GM21515 (cell line): ENCODE data around the gene ANKRD44.

ENCODE experiments used
- ATAC-seq: cut with Tn5 transposase; IDR thresholded peaks from one replicate; pipeline ENCODE4 v1.9.1; 2021; ENCODE audit not compliant: unreplicated experiment

Gene ANKRD44

DNA sequence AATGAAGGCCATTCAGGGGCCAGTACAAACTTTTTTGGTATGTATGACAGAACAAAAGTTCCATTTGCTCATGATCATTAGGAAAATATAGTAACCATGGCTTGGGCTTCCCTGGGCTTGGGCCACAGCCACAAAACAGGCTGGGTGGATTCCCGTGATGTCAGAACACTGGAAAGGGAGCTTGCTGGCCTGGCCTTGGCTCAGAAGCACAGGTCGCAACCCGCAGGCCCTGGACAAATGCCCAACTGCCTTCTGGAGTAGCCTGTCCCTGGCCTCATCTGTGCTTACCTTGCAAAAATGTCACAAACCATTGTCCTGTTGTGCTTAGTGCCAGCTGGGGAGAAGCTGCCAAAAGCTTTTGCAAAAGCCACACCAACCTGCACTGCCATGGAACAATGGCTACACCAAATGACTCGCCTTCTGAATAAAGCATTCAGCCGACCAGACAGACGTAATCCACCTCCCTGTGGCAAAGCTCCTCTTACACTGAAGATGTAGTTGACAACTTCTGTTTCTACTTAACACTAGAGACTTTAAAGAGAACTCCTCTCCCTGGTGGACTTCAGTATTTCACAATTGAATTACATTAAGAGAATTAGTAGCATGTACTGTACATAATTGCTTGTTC is 125.5 kb downstream of the ANKRD44 start:
- no peak for ATAC-seq

- ATAC-seq = no peak
Measured at GRCh38 chr2:197183355-197183754, 127.2 kb downstream of the ANKRD44 start.

DNA sequence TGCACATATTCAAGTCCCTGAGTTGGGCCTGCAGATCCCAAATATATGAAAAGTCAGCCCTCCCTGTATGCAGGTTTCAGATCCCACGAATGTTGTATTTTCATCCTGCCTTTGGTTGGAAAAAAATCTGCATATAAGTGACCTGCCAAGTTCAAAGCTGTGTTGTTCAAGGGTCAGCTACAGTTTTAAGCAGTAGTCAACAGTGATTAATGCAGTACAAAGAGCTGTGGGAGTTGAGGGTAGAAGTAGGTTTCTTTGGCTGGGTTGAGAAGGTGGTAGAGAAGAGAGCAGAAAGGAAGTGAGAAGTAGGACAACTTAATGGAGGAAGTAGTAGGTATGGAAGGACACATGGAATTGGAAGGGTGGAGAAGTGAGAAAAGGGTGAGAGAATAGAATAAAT is 127.9 kb downstream of the ANKRD44 start:
- no peak for ATAC-seq

DNA sequence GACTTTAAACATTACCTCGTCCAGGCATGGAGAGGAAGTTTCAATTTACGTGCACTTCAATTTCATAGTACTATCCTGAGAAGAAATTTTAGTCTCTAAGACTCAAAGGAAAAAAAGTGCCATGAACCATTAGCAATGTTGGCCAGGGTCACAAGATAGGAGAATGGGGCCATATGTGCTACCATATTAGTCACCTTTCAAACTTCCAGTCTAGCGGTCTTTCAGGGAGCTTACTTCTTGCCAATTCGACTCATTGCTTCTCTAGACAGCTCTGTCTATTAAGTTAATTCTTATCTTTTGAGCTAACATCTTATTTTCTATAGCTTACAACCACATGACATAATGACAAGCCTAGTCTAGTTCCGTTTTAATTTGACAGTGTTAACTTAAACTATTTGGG is 129.1 kb downstream of the ANKRD44 start:
- no peak for ATAC-seq

DNA sequence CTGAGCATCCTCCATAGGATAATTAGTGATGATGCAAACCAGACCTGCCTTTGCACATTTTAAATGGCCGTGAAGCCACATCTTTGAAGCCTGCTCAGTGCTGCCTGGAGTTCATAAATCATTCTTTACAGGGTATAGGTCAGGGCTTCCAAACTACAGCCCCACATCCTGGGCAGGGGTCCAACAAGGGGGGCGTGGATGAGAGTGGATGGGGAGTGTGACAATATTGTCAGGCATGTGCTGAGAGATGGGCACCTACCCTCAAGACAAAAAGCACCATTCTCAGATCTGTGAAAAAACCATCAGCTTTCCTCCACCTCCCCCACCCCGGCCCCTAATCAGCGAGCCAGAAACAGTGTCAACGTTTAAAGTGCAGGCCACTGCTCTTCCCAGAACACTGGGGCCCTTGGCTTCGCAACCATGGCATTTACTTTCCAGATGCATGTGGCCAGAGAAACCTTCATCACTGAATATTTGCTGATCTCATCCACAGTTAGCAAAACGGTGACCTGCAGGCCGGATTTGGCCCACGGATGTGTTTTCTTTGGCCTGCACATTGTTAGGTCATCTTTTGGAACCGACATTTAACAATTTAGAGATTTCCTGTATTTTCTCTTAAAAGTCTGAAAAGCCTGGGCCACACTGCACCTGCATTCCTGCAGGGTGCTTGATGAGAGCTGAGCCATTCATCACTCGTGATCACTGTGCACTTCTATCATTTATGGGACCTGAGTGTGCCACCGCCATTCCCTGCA is 130.7 kb downstream of the ANKRD44 start:
- ATAC-seq = no peak

- ATAC-seq = no peak
Measured at GRCh38 chr2:197176522-197176921, 134.1 kb downstream of the ANKRD44 start.

DNA sequence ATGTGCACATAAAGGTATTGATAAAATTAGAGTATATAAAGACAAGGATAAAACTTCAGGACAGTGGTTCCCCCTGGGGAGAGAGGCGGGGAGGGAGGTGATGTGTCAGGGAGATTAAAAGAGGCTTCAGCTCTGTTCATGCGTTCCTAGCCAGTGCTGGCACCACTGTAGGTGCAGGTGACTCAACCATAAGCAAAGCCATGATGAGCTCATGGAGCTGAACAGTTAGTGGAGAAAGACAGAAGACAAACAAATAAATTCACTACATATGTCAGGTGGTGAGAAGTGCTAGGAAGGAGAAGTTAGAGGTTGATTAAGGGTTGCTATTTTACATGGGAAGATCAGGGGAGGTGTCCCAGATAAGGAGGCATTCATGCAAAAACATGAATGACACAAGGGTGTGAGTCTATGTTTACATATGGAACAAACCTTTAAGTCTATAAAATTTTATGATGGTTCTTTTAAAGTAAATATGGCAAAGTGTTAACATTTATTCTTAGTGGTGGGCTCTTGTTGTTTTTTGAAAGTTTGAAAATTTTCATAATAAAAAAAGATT is 136.0 kb downstream of the ANKRD44 start:
- ATAC-seq = no peak

- no peak for ATAC-seq
Measured at GRCh38 chr2:197171582-197171981, 139.0 kb downstream of the ANKRD44 start.

GRCh38 chr2:197170208-197170607 is 140.4 kb downstream of the ANKRD44 start:
- ATAC-seq = no peak

- ATAC-seq = peak; percentile 77
Measured at GRCh38 chr2:197168705-197169104, 141.9 kb downstream of the ANKRD44 start.

GRCh38 chr2:197167608-197168314 is 142.8 kb downstream of the ANKRD44 start:
- no peak for ATAC-seq

DNA sequence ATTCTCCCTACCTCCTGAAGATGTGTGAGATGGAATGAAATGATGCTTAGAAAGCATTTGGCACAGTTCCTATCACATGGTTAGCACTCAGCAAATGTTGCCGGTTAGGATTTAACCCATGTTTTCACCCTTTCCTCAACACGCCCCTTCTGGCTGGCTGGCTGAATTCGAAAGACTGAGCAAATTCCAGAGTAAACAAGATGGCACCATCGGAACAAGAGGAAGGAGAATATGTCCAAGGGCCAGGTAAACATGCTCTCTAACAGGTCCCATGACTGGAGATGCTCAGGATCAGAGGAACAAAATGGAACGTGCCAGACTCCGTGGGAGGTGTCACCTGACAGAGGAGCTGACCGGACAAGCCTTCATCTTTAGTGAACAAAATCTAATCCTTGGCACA is 145.6 kb downstream of the ANKRD44 start:
- no peak for ATAC-seq

GRCh38 chr2:197164141-197164754 is 146.3 kb downstream of the ANKRD44 start:
- no peak for ATAC-seq

- no peak for ATAC-seq
Measured at GRCh38 chr2:197163712-197164140, 146.9 kb downstream of the ANKRD44 start.

DNA sequence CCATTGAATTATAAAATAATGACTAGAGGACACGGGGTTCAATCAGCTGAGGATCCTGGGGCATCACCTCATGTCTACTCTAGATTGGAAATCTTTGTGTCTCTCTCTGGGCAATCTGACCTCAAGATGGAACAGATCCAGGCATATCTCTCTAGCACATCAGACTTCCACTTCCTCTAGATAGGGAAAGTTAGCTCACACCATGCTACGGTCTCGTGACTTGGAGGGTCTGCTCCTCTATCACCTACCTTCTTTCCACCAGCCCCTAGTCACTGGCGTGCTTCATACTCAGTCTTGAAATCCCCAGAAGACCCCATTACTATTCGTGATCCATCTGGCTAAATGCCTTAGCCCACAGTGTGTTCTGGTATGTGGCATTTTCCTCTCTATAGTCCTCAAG is 148.8 kb downstream of the ANKRD44 start:
- ATAC-seq = no peak

- peak; percentile 54 for ATAC-seq
Measured at GRCh38 chr2:197159661-197160211, 150.8 kb downstream of the ANKRD44 start.

GRCh38 chr2:197158591-197159550 is 151.7 kb downstream of the ANKRD44 start:
- ATAC-seq = no peak

DNA sequence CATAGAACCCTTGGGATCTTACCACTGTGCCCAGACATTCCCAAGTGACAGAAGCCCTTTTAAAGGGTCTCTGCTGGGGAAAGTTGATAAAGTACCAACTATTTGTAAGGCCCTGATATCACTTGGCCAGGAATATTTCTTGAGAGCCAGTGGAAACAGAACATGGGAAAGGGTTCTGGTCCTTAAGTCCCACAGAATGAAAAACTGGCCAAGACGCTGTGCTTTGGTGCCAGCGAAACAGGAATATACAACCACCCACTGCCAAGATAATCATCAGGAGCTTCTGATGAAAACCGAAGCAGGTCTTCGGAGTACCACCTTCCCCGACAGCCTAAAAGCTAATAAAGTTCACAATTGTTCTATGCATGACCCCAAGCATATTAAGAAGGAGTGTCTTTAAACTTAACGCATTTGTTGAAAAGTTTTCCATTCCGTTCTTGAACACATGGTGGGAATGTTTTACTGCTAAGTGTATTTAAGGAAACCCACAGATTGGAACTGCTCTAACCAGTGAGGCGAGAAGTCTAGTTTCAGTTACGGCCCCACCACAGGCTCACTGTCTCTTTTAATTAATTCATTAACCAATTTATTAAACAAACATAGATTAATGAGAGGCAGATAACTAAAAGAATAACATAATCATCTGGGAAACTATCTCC is 152.6 kb downstream of the ANKRD44 start:
- ATAC-seq = no peak

DNA sequence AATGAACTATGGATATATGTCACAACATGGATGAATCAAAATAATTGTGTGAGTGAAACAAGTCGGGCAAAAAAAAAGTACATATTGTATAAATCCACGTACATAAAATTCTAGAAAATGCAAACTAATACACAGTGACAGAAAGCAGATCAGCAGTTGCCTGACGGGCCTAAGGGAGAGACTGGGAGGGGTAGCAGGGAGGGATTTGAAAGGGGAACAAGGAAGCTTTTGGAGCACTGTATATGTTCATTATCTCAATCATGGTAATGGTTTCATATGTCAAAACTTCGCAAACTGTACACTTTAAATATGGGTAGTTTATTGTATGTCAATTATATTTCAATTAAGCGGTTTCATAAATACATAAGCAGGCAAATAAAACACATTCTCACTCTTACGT is 153.8 kb downstream of the ANKRD44 start:
- ATAC-seq = no peak
